NCI-H446 (cell line): ENCODE measurements around the gene MTF1.
"Not testable (repeated sequence)": the region's sequence is repeated elsewhere in the genome, so short reads cannot be mapped to it uniquely, and the experiment has no call there.

Source experiments
- DNase-seq, 2 experiments: peaks; one replicate each; lab custom pipeline; 2025; lab: John Stamatoyannopoulos, UW

The MTF1 gene

GRCh38 chr1:37793773-37794371, 65.5 kb downstream of the MTF1 start, which contains the start of gene MANEAL:
TSS of gene MANEAL (plus strand) at chr1:37793847. CDS start at chr1:37794183, 336 bp downstream.
- peak in 1 of 2 experiments; percentile 72 for DNase-seq

- no peak for DNase-seq
Observed at GRCh38 chr1:37792943-37793686, 66.3 kb downstream of the MTF1 start.

DNA sequence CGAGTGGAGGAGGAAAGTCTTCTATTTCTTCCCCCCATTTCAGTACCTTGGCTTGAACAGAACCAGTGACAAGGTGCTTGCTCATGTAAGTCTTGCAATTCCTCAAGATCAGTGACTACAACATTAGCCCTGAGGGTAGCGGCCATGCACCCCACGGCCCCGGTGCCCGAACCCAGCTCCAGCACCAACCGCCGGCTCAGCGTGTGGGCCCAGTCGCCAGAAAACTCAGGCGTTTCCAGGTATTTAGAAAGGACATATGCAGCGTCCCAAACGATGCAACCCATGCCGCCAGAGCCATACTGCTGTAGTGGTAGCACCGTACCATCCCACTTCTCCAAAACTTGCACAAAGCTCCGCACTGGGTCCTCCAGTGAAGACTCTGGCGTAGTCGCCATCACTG, 76.9 kb downstream of the MTF1 start:
- no peak for DNase-seq

DNA sequence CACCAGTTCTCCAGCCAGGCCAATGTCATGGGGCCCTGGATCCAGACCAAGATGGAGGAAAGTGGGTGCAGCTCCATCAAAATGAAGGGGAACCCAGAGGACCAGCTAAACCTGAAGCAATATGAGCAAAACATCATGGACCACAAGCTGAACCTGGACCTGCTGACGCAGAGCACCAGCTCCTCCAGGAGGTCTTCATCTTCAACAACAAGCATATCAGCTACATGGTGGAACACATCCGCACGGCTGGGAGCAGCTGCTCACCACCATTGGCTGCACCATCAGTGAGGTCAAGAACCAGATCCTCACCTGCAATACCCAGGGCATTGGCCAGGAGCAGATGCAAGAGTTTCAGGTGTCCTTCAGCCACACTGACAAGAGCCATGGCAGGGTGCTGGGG, 80.7 kb downstream of the MTF1 start:
- DNase-seq, result no peak

- DNase-seq, result no peak
Observed at GRCh38 chr1:37776946-37777516, 82.4 kb downstream of the MTF1 start.

DNA sequence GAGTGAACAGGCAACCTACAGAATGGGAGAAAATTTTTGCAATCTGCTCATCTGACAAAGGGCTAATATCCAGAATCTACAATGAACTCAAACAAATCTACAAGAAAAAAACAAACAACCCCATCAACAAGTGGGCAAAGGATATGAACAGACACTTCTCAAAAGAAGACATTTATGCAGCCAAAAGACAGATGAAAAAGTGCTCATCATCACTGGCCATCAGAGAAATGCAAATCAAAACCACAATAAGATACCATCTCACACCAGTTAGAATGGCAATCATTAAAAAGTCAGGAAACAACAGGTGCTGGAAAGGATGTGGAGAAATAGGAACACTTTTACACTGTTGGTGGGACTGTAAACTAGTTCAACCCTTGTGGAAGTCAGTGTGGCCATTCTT, 88.0 kb downstream of the MTF1 start:
- DNase-seq, result not testable (repeated sequence)

GRCh38 chr1:37767488-37767887, 91.9 kb downstream of the MTF1 start:
- DNase-seq, result no peak

DNA sequence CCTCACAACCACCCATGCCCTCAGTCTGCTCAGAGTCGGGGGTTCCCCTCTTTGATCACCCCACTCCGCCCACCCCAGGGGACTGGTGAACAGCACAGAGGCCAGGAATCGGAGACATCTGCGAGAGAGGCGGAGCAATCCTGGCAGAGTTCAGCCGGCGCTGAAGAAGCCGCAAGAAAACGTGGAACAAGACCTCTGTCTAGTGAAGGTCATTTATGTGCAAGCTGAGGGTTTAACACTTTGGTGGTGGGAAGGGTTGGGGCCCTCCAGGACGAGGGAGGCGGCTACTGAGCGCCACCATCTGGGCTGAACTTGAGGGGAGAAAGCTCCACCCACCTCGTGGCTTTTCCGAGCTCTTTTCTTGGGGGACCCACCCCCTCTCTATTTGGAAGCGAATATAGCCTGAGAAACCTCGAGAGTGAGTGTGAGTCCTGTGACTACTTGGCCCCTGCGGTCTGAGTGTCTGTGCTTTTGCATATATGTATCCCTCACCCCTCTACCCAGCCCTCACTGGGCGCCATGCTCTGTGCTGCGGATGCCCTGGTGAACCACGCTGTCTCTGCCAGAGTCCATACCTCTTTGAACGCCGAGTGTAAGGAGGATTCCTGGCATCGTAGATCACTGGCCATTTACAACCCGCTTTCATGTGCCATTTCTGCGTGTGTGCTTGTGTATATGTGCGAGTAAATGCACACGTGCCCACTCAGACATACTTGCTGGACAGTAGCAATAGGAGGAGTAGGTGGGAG, 93.3 kb downstream of the MTF1 start:
- peak in 1 of 2 experiments; percentile 46 for DNase-seq

DNA sequence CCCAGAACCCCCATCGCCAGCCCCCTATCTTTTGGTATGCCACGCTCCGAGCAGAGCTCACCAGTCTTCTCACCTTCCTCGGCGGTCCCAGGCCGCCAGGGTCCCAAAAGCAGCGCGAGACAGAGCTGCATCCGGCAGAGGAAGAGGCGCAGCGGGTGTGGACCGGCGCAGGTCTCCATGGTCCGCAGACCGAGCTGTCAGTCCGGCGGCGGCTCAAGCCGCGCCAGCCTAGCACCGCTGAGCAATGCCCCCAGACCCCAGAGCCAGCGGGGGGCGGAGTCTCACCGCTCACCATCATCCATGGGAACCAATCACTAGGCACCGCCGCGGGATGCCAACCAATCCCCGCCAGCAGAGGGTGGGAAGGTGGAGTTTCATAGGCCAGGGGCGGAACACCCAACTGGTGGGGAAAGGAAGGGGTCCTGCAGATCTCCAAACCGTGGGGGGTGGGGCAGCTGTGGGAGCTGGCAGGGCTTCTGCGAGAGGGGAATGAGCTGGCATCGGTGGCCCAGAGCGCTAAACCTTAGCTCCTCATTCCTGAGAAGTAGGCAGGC, 94.4 kb downstream of the MTF1 start, which contains the start of gene EPHA10:
Gene EPHA10, minus strand, starts transcription at position 233 of the 554 bp plus-strand sequence. Its CDS starts 54 bp downstream, at position 179.
- DNase-seq, result peak; percentile 85 to 92

DNA sequence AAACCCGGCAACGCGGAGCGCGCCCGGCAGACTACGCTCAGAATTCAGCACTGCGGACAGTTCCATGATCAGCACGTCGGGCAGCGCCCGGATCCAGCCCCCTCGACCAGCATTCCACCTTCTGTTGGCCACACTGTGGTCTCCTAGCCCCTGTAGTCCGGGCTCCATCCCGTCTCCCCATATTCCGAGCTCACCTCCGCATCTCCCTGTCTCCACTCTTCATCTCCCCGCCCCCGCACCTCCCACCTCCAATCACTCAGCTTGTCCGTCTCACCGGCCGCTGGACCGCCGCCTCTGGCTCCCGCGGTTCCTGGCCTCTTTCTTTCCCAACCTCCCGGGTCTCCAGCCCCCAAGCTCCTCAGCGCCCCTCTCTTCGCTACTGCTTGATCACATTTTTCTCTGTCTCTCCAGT, 95.0 kb downstream of the MTF1 start:
- DNase-seq, result no peak

DNA sequence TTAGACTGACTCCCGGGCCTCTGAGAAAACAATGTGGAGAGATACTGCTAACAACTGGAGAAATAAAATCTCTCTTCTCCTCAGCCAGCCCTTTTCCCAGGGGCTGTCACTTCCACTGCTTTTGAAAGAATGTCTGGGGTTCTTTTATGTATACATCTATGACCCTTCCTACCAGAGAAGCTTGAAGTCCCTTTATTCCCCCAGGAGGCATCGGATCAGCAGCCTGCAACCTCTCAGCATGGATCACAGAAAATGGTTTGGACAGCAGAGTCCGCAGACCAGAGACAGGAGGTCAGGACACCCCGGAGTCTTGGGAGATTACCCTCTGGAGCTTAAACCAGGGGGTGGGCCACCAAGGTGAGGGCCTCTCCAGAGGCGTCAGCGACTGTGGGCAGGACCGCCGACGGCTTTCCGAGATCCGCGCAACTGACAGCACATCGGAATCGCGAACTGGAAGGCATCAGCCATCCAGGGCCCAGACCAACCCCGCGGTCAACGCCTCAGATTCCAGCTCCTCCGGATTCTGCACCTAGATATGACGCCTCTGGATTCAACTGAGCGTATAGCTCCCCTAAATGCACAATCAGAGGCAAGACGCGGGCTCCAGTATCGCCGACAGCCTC, 95.5 kb downstream of the MTF1 start:
- DNase-seq, result no peak

- no peak for DNase-seq
Observed at GRCh38 chr1:37762516-37762915, 96.9 kb downstream of the MTF1 start.

- DNase-seq, result no peak
Observed at GRCh38 chr1:37761416-37762095, 97.8 kb downstream of the MTF1 start.
